ENCODE measurements around the gene BANF2. TPM values are rescaled to one million over a fixed set of nuclear protein-coding genes. Genes with fewer than 3 reads are reported as not detected.

The BANF2 gene
- total and polyA plus RNA-seq, 10 of the 15 experiments (the other 5 are each of a cell fraction or from before 2014, with no cell fraction given): not detected

DNA sequence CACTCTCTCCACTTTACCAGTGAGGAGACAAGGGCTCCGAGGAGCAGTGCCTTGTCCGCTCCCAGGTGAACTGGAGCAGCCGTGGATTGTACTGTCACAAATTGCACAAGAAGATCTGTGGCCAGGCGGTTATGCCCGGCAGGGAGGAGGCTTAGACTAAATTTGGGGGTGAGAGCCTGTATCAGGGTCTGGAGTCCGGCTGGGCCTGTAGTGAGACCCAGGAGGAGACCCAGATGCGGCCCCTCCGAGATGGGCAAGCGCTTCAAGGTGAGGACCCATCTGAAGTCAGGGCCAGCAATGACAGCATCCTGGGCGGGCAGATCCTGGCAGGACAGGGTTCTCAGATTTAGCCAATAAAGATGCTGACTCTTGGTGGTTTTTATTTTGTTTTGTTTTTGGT is 27.6 kb downstream of the BANF2 start:
- ChIA-PET SMC1A (ENCODE audit: uncharacterized antibody, unreplicated experiment) (no interaction called here), RAD21 (ENCODE audit: unreplicated experiment) (no interaction called here), CTCF (no interaction called here), POLR2A (no interaction called here)
- intact Hi-C loops (cut with micrococcal nuclease; ENCODE audit: unreplicated experiment) (no loop called here), in situ Hi-C loops (cut with MboI) (no loop called here)
- peaks cover 0 to 3% of the 10 kb centered on the region in 2 experiments; a peak in 3 of 4 replicates for H3K27me3 ChIP-seq (replicated peaks in 1 of 2; ENCODE audit: control insufficient read depth in 2 of 2, insufficient read depth in 2 of 2, low read length in 1 of 2)
- no peaks in the 10 kb centered on the region for H4K20me1 ChIP-seq (ENCODE audit: control insufficient read depth, insufficient read depth)
- TF ChIP-seq EED (IDR thresholded peaks at IDR 0.05; ENCODE audit: low read depth) (no peak), NFXL1 (IDR thresholded peaks at IDR 0.05; ENCODE audit: borderline replicate concordance) (no peak), SIX5 (IDR thresholded peaks at IDR 0.05; ENCODE audit: low read depth, low read length, severe bottlenecking) (no peak), PML (IDR thresholded peaks at IDR 0.05; ENCODE audit: low read length) (no peak), ZNF274 (IDR thresholded peaks at IDR 0.05; ENCODE audit: insufficient read depth, insufficient read length) (no peak), CHD1 (IDR thresholded peaks at IDR 0.05; ENCODE audit: low read depth, low read length) (no peak), MYC (IDR thresholded peaks at IDR 0.05; ENCODE audit: insufficient read depth, insufficient read length, insufficient replicate concordance, low read length, severe bottlenecking) (no peak), ZNF622 (IDR thresholded peaks at IDR 0.05) (no peak), RCOR1 (conservative IDR thresholded peaks at IDR 0.05; ENCODE audit: low read depth, low read length) (no peak), ZBED1 (IDR thresholded peaks at IDR 0.05; ENCODE audit: borderline replicate concordance) (no peak), FOS (IDR thresholded peaks at IDR 0.05; ENCODE audit: borderline replicate concordance, extremely low read depth, insufficient read length) (no peak), KAT2A (conservative IDR thresholded peaks at IDR 0.05; ENCODE audit: control insufficient read depth, low read depth, low read length) (no peak), WRNIP1 (IDR thresholded peaks at IDR 0.05; ENCODE audit: borderline replicate concordance, low read depth, low read length) (no peak)
- TF ChIP-seq, protein P1, sequence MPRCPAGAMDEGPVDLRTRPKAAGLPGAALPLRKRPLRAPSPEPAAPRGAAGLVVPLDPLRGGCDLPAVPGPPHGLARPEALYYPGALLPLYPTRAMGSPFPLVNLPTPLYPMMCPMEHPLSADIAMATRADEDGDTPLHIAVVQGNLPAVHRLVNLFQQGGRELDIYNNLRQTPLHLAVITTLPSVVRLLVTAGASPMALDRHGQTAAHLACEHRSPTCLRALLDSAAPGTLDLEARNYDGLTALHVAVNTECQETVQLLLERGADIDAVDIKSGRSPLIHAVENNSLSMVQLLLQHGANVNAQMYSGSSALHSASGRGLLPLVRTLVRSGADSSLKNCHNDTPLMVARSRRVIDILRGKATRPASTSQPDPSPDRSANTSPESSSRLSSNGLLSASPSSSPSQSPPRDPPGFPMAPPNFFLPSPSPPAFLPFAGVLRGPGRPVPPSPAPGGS (IDR thresholded peaks at IDR 0.05; ENCODE audit: borderline replicate concordance, insufficient read depth, low read depth, low read length, poor library complexity, severe bottlenecking): no peak
- TF ChIP-seq, protein P2, sequence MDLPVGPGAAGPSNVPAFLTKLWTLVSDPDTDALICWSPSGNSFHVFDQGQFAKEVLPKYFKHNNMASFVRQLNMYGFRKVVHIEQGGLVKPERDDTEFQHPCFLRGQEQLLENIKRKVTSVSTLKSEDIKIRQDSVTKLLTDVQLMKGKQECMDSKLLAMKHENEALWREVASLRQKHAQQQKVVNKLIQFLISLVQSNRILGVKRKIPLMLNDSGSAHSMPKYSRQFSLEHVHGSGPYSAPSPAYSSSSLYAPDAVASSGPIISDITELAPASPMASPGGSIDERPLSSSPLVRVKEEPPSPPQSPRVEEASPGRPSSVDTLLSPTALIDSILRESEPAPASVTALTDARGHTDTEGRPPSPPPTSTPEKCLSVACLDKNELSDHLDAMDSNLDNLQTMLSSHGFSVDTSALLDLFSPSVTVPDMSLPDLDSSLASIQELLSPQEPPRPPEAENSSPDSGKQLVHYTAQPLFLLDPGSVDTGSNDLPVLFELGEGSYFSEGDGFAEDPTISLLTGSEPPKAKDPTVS (IDR thresholded peaks at IDR 0.05; ENCODE audit: low read depth, low read length): no peak
- no peaks in the 10 kb centered on the region for H3K9me3 ChIP-seq (replicated peaks; ENCODE audit: control insufficient read depth, insufficient read depth, low read length)
- no peak overlapping the region for H3K4me2 ChIP-seq (ENCODE audit: control insufficient read depth, insufficient read depth)
- H3K36me3 ChIP-seq (ENCODE audit: control insufficient read depth in 2 of 2, insufficient read depth in 2 of 2, low read length in 1 of 2): no peaks in the 10 kb centered on the region
- no peak for DNase-seq (ENCODE audit: low read depth, low spot score)
- H3K4me3 ChIP-seq: no peak overlapping the region
- ATAC-seq: no peak
- no peaks in the 10 kb centered on the region for H3K79me2 ChIP-seq (ENCODE audit: control insufficient read depth, insufficient read depth, low read length)
- no peak overlapping the region for H2AFZ ChIP-seq (ENCODE audit: control insufficient read depth, low read depth, low read length)
- no peaks in the 10 kb centered on the region for H3K4me1 ChIP-seq (ENCODE audit: control insufficient read depth, insufficient read depth, low read length)
- WGBS (ENCODE audit: insufficient coverage, insufficient replicate concordance, low lambda C conversion rate, missing lambda C conversion rate): 51% methylated on average over 10 of the region's 10 CpGs
- no peak overlapping the region for H3K27ac ChIP-seq (ENCODE audit: control insufficient read depth, insufficient read depth)
- no peak overlapping the region for H3K9ac ChIP-seq (ENCODE audit: control insufficient read depth, insufficient read depth, low read length)
- no peak for FAIRE-seq
- no TSS peak for BruUV-seq (replicated peaks)
